ENCODE results near the gene MMD. TPM values are rescaled to one million over a fixed set of nuclear protein-coding genes. Genes with fewer than 3 reads are reported as not detected.

The MMD gene
- total RNA-seq, 1 experiment from 2014 or later, result 40.8 TPM

- CTCF ChIA-PET, result no interaction called here
These were observed 41.1 kb upstream of the MMD start for GRCh38 chr17:55462711-55463110.

GRCh38 chr17:55462234-55462633, 40.6 kb upstream of the MMD start:
- DNase-seq (ENCODE audit: low spot score) (no peak), ATAC-seq (no peak)
- TF ChIP-seq, protein P1, sequence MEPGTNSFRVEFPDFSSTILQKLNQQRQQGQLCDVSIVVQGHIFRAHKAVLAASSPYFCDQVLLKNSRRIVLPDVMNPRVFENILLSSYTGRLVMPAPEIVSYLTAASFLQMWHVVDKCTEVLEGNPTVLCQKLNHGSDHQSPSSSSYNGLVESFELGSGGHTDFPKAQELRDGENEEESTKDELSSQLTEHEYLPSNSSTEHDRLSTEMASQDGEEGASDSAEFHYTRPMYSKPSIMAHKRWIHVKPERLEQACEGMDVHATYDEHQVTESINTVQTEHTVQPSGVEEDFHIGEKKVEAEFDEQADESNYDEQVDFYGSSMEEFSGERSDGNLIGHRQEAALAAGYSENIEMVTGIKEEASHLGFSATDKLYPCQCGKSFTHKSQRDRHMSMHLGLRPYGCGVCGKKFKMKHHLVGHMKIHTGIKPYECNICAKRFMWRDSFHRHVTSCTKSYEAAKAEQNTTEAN (CRISPR knock-in tag; IDR thresholded peaks at IDR 0.05), result no peak
- no peak for TF ChIP-seq NFE2L1 (CRISPR knock-in tag; IDR thresholded peaks at IDR 0.05)
- TF ChIP-seq ZNF121 (CRISPR knock-in tag; IDR thresholded peaks at IDR 0.05), result no peak
- TF ChIP-seq ZNF232 (CRISPR knock-in tag; IDR thresholded peaks at IDR 0.05), result no peak
- TF ChIP-seq ZNF317 (CRISPR knock-in tag; IDR thresholded peaks at IDR 0.05; ENCODE audit: borderline replicate concordance, low read depth), result no peak
- TF ChIP-seq, protein P2, sequence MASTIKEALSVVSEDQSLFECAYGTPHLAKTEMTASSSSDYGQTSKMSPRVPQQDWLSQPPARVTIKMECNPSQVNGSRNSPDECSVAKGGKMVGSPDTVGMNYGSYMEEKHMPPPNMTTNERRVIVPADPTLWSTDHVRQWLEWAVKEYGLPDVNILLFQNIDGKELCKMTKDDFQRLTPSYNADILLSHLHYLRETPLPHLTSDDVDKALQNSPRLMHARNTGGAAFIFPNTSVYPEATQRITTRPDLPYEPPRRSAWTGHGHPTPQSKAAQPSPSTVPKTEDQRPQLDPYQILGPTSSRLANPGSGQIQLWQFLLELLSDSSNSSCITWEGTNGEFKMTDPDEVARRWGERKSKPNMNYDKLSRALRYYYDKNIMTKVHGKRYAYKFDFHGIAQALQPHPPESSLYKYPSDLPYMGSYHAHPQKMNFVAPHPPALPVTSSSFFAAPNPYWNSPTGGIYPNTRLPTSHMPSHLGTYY (CRISPR knock-in tag; IDR thresholded peaks at IDR 0.05), result no peak
- no peak for TF ChIP-seq ZNF219 (CRISPR knock-in tag; IDR thresholded peaks at IDR 0.05; ENCODE audit: borderline replicate concordance)
- no peak for TF ChIP-seq NR3C1 (CRISPR knock-in tag; conservative IDR thresholded peaks at IDR 0.05; ENCODE audit: low read depth)
- TF ChIP-seq KAT7 (CRISPR knock-in tag; IDR thresholded peaks at IDR 0.05; ENCODE audit: borderline replicate concordance), result no peak
- TF ChIP-seq, protein P3, sequence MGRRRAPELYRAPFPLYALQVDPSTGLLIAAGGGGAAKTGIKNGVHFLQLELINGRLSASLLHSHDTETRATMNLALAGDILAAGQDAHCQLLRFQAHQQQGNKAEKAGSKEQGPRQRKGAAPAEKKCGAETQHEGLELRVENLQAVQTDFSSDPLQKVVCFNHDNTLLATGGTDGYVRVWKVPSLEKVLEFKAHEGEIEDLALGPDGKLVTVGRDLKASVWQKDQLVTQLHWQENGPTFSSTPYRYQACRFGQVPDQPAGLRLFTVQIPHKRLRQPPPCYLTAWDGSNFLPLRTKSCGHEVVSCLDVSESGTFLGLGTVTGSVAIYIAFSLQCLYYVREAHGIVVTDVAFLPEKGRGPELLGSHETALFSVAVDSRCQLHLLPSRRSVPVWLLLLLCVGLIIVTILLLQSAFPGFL (CRISPR knock-in tag; IDR thresholded peaks at IDR 0.05; ENCODE audit: borderline replicate concordance), result no peak
- no peak for TF ChIP-seq ESRRA (CRISPR knock-in tag; IDR thresholded peaks at IDR 0.05; ENCODE audit: borderline replicate concordance)
- TF ChIP-seq CBFB (CRISPR knock-in tag; IDR thresholded peaks at IDR 0.05; ENCODE audit: low read depth), result no peak
- TF ChIP-seq, protein P4, sequence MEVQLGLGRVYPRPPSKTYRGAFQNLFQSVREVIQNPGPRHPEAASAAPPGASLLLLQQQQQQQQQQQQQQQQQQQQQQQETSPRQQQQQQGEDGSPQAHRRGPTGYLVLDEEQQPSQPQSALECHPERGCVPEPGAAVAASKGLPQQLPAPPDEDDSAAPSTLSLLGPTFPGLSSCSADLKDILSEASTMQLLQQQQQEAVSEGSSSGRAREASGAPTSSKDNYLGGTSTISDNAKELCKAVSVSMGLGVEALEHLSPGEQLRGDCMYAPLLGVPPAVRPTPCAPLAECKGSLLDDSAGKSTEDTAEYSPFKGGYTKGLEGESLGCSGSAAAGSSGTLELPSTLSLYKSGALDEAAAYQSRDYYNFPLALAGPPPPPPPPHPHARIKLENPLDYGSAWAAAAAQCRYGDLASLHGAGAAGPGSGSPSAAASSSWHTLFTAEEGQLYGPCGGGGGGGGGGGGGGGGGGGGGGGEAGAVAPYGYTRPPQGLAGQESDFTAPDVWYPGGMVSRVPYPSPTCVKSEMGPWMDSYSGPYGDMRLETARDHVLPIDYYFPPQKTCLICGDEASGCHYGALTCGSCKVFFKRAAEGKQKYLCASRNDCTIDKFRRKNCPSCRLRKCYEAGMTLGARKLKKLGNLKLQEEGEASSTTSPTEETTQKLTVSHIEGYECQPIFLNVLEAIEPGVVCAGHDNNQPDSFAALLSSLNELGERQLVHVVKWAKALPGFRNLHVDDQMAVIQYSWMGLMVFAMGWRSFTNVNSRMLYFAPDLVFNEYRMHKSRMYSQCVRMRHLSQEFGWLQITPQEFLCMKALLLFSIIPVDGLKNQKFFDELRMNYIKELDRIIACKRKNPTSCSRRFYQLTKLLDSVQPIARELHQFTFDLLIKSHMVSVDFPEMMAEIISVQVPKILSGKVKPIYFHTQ (CRISPR knock-in tag; IDR thresholded peaks at IDR 0.05), result no peak
- POLR2A ChIA-PET, result no interaction called here
- Mint-ChIP-seq H3K36me3 (no peaks in the 10 kb centered on the region), H3K4me1 (peaks cover 33% of the 10 kb centered on the region), H3K9me3 (no peaks in the 10 kb centered on the region), H3K27me3 (ENCODE audit: low read depth) (no peaks in the 10 kb centered on the region), H3K4me3 (no peak overlapping the region), H3K27ac (no peak overlapping the region)
- CTCF ChIA-PET, result no interaction called here

More at GRCh38 chr17:55462711-55463110, 41.1 kb upstream of the MMD start:
- Mint-ChIP-seq H3K4me1 (peaks cover 36% of the 10 kb centered on the region), H3K9me3 (peaks cover 2% of the 10 kb centered on the region), H3K36me3 (peaks cover 2% of the 10 kb centered on the region), H3K4me3 (no peak overlapping the region), H3K27ac (no peak overlapping the region), H3K27me3 (ENCODE audit: low read depth) (no peaks in the 10 kb centered on the region)
- POLR2A ChIA-PET, result no interaction called here
- DNase-seq (ENCODE audit: low spot score) (no peak), ATAC-seq (no peak)
- no peak for TF ChIP-seq GABPB1 (CRISPR knock-in tag; IDR thresholded peaks at IDR 0.05)
- TF ChIP-seq, protein P5, sequence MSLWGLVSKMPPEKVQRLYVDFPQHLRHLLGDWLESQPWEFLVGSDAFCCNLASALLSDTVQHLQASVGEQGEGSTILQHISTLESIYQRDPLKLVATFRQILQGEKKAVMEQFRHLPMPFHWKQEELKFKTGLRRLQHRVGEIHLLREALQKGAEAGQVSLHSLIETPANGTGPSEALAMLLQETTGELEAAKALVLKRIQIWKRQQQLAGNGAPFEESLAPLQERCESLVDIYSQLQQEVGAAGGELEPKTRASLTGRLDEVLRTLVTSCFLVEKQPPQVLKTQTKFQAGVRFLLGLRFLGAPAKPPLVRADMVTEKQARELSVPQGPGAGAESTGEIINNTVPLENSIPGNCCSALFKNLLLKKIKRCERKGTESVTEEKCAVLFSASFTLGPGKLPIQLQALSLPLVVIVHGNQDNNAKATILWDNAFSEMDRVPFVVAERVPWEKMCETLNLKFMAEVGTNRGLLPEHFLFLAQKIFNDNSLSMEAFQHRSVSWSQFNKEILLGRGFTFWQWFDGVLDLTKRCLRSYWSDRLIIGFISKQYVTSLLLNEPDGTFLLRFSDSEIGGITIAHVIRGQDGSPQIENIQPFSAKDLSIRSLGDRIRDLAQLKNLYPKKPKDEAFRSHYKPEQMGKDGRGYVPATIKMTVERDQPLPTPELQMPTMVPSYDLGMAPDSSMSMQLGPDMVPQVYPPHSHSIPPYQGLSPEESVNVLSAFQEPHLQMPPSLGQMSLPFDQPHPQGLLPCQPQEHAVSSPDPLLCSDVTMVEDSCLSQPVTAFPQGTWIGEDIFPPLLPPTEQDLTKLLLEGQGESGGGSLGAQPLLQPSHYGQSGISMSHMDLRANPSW (CRISPR knock-in tag; conservative IDR thresholded peaks at IDR 0.05; ENCODE audit: low read depth), result no peak
- no peak for TF ChIP-seq ZNF512 (CRISPR knock-in tag; IDR thresholded peaks at IDR 0.05; ENCODE audit: borderline replicate concordance)
- TF ChIP-seq ATF2 (CRISPR knock-in tag; IDR thresholded peaks at IDR 0.05; ENCODE audit: borderline replicate concordance, low read depth), result no peak
